HG02623 (cell line): Measurements from ENCODE around the gene ECHDC3.
"Not testable (repeated sequence)": the region's sequence is repeated elsewhere in the genome, so short reads cannot be mapped to it uniquely, and the experiment has no call there.

Experiments used
- ATAC-seq: cut with Tn5 transposase; IDR thresholded peaks from one replicate; pipeline ENCODE4 v1.9.1; 2021; ENCODE audit warnings: moderate library complexity; ENCODE audit not compliant: unreplicated experiment

The ECHDC3 gene, protein sequence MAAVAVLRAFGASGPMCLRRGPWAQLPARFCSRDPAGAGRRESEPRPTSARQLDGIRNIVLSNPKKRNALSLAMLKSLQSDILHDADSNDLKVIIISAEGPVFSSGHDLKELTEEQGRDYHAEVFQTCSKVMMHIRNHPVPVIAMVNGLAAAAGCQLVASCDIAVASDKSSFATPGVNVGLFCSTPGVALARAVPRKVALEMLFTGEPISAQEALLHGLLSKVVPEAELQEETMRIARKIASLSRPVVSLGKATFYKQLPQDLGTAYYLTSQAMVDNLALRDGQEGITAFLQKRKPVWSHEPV

DNA sequence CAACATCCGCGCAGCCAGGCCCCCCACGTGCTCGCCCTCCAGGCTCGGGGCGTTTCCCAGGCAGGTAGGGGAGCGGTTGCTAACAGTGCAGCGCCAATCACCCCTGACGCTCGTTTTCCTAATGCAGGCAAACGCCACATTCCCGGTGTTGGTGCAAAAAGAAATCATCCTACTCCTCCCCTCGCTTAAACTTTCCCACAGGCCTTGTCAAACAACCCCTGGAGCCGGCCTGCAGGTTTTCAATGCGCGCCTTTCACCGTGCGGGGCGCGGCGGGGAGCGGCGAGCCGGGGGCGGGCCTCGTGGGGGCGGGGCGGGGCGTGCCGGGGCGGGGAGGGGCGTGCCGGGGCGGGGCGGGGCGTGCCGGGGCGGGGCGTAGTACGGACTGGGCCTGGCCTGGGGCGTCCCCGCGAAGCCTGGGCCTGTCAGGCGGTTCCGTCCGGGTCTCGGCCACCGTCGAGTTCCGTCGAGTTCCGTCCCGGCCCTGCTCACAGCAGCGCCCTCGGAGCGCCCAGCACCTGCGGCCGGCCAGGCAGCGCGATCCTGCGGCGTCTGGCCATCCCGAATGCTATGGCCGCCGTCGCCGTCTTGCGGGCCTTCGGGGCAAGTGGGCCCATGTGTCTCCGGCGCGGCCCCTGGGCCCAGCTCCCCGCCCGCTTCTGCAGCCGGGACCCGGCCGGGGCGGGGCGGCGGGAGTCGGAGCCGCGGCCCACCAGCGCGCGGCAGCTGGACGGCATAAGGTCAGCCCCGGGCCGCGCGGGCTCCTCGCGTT lies at the start of gene ECHDC3:
Gene ECHDC3, plus strand, starts transcription at position 374 of the 770 bp plus-strand sequence. Its CDS starts 195 bp downstream, at position 569.
- peak; percentile 58 for ATAC-seq

- ATAC-seq = no peak
These were observed 48.8 kb upstream of the ECHDC3 start for GRCh38 chr10:11693376-11693775.

GRCh38 chr10:11695779-11696178 lies 46.4 kb upstream of the ECHDC3 start:
- no peak for ATAC-seq

DNA sequence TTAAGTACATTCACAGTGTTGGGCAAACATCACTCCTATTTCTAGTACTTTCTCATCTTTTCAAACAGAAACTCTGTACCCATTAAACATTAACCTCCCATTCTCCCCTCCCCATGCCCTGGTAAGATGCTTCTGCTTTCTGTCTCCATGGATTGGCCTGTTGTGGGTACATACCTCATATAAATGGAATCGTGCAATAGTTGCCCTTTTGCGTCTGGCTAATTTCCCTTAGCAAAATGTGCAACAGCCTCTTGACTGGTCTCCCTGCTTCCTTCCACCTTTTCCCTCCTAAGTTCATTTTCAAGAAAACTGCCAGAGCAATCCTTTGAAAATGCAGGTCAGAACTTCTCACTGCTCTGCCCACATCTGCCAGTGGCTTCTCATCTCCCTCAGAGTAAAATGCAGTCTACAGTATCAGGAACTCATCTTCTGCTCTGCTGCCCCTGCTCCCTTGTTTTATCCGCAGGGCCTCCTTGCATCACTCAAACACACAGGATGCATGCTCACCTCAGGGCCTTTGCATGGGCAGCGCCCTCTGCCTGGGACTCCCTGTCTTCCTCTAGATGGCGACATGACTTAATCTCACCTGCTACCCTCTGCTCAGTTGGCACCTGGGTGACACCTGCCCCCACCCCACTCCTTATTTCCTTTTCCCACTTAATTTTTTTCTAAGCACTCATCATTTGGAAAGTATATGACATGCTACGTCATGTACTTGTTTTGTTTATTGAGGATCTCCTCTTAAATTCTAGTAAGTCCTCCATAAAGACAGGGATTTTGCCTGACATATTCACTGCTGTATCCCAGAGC lies 44.3 kb upstream of the ECHDC3 start:
- peak; percentile 38 for ATAC-seq

DNA sequence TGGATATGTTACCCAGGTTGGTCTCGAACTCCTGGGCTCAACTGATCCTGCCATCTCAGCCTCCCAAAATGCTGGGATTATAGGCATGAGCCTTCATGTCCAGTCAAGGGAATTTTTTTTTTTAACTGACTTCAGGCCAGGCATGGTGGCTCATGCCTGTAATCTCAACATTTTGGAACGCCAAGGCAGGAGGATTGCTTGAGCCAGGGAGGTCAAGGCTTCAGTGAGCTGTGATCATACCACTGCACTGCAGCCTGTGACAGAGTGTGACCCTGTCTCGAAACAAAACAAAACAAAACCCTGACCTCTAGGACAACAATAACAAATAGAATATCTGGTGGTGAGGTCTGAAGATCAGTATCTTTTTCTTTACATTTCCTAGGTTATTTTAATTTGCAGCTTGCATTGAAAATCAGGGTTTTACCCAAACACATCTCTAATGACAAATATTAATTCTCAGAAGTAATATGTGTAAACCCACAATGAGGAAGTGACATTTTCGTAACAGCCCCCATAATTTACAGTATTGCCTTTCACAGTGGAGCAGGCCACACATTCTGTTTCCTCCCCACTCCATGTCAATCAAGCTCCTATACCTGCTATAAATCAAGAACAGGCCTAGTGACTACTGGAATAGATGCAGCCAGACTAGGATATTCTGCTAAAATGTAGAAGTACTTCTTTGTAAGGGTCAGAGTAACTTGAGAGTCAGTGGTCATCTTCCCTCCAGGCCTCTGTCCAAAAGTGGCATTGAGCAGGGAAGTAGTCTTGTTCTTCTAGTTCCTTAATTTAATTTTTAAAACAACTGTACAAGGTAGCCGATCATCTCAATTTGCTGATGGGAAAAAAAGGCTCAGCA lies 43.3 kb upstream of the ECHDC3 start:
- peak; percentile 59 for ATAC-seq

DNA sequence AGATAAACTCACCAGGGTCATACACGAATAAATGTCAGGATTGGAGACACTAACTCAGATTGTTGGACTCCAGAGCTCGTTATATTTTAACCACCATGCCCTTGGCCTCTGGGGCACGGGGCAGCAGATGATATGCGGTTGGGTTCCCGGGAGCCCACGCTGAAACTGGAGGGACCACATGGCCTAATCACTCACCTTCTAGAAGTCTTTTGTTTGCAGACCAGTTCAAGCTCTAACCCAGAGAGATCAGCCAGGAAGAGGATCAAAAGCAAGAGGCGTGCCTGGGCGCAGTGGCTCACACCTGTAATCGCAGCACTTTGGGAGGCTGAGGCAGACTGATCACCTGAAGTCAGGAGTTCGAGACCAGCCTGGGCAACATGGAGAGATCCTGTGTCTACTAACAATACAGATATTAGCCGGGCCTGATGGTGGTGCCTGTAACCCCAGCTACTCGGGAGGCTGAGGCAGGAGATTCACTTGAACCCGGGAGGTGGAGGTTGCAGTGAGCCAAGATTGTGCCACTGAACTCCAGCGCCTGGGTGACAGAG lies 42.6 kb upstream of the ECHDC3 start:
- ATAC-seq = no peak

- ATAC-seq = no peak
These were observed 41.6 kb upstream of the ECHDC3 start for GRCh38 chr10:11700539-11700938.

- ATAC-seq = no peak
These were observed 40.6 kb upstream of the ECHDC3 start for GRCh38 chr10:11701451-11702095.

- ATAC-seq = no peak
These were observed 39.9 kb upstream of the ECHDC3 start for GRCh38 chr10:11702264-11702663.

DNA sequence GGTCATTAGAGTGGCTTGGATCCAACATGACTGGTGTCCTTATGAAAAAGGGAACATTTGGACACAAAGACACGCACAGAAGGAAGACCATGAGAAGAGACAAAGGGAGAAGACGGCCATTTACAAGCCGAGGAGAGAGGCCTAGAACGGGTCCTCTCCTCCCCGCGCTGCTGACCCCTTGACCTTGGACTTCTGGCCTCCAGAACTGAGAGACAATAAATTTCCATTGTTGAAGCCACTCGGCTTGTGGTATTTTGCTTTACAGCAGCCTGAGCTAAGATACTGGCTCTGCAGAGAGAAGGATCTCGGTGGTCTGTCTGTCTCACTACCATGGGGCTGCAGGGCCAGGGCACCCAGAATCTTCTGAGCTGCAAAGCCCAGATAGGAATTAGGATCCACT lies 38.1 kb upstream of the ECHDC3 start:
- ATAC-seq = no peak

- ATAC-seq = no peak
These were observed 36.5 kb upstream of the ECHDC3 start for GRCh38 chr10:11705722-11706121.

GRCh38 chr10:11706895-11707567 lies 35.2 kb upstream of the ECHDC3 start:
- ATAC-seq = no peak

DNA sequence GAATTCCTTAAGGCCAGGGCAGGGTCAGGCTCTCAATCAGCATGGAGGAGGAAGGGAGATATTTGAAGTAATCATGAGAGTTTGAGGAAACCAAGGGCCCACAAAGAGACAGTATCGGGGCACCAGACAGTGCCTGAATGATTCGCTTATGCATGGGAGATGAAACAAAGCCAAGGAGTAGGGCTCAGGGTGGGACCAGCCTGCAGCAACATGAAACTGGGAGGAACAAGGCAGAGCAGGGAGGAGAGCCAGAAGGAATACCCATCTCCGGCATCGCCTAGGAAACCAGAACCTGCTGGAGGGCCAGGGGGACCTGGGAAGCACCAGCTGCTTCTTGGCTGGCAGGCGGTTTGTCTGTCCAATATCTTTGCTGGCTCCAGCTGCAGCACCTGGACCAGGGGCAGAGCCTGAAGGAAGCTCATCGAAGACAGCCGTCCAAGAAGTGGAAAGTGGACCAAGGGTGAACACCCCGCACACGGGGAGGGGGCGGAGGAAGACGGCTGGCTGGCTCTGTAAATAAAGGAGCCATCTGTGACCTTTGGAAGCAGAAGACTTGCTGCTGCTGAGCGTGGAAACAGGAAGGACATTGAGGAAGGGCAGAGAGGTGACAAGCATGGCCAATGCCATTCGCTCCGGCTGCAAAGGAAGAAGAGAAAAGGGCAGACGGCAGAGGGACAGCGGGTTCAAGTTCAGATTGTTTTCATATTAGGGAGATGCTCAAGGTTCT lies 34.4 kb upstream of the ECHDC3 start:
- ATAC-seq = no peak

DNA sequence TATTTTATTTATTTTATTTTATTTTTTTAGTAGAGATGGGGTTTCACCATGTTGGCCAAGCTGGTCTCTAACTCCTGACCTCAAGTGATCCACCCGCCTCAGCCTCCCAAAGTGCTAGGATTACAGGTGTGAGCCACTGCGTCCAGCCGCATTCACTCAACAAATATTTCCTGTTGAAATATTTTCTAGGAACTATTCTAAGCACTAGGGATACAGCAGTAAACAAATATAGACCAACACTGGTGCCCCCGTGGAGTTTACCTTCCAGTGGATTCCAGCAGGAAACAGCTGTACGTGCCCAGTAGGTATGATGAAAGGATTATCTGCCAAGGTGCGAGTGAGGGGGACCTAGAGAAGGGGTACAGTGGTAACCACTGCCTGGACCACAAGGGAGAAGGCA lies 33.4 kb upstream of the ECHDC3 start:
- ATAC-seq = not testable (repeated sequence)

DNA sequence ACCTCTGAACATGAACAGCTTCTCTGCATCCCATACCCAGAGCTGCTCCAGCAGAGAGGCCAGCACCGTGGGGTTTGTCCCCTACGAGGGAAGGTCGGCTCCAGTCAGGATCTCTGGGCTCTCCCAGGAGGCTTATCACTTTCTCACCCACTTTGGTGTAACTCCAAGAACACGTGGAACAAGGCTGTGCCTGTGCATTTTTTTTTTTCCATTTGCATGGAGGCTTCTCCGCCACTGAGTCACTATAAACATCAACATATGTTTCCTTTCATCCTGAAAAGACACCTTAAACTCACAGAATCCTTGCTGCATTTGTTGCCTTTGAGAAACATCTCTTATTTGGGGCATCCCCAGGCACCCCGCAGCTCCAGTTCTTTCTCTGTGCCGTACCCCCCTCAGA lies 29.4 kb upstream of the ECHDC3 start:
- ATAC-seq = no peak

DNA sequence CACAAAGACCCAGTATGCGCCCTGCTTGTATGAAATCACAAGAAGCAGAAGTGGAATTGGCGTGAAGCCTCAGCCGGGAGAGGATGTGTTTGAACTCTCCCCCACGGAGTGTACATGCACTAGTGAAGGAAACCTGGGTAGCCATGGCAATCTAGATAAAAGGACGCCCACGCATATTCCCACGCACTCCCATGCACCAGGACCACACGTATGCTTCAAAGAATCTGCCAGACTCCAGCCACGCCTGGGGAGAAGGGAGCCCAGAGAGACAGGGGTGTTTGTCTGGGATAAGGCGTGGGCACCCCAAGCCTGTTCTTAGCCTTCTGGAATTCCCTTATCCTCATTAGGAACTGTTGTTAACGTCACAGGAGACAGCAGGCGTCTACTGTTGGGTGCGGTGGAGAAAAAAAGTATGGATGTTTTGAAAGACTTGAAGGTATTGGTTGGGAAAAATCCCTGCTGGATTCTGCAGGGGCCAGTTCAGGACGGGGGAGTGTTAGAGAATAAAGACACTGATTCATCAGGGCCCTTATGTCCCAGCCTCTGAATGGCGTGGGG lies 28.9 kb upstream of the ECHDC3 start:
- ATAC-seq = no peak

DNA sequence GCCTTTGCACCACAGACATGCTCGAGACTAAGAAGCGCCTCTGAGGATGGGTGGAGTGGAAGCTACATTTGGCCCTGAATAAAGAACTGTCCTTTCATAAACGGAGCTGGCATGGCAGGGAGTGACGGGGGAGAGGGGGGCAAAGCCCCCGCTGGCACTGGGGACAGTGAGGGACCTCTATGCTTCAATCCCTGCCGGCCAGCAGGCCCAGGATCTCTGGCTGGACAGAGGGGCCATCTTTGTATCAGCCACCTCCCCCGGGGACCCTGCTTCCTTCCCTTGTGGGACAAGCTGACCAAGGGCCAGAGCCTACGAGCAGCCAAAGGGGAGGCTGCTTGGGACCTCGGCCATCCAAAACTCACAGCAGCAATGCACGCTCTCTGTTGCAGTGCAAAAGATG lies 28.2 kb upstream of the ECHDC3 start:
- ATAC-seq = no peak

GRCh38 chr10:11714750-11715365 lies 27.3 kb upstream of the ECHDC3 start:
- ATAC-seq = no peak
